HG03139 (cell line): ENCODE data around the gene EPS8.
"Not testable (repeated sequence)": the region's sequence is repeated elsewhere in the genome, so short reads cannot be mapped to it uniquely, and the experiment has no call there.

Experiments used
- ATAC-seq: cut with Tn5 transposase; IDR thresholded peaks from one replicate; pipeline ENCODE4 v1.9.1; 2021; ENCODE audit not compliant: unreplicated experiment

EPS8 gene

DNA sequence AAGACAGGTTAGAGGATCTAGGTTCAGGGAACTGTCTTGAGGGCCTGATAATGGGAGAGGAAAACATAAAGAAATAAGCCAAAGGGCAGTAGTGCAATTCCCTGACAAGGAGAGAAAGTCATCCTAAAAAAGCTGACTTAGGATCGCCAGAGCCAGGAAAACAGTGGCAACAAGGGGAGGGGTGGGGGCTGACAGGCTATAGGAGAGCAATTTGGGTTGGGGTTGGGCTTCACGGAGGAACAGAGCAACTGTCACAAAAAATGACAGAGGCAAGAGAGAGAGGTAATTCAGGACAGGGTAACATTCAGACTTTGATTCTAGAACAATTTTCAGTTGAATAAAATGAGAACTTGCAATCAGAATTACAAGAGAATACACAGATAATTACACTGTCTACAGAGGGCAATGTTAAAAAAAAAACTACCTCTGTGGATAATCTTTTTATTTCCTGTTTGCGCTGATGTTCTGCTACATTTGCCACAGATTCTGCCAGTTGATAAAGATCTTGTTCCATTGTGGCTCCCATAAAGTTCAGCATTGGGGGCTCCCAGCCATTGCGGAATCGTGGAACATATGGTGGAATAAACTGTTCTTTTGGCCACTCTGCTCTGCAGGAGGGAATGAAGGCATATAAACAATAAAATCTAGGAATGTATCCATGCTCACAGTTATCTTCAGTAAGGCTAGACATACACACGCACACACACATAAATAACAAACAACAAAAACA is 138.6 kb downstream of the EPS8 start:
- ATAC-seq, result no peak

DNA sequence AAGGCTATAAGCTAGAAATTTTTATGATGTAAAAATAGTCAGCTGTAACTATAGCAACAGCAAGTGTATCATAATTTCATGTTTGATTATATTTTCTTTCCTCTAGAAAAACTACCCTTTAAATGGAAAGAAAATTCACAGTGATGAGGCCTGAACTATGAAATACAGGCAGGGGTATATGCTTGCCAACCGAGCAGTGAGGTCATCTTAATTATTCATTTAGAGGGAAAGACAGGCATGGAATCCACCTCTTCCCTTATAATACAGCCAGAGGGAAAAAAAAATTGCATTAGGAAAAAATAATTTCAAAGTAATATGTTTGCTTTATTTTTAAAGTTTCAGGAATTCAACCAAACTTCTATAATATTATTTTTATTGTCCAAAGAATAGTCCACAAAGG is 139.8 kb downstream of the EPS8 start:
- ATAC-seq, result no peak

DNA sequence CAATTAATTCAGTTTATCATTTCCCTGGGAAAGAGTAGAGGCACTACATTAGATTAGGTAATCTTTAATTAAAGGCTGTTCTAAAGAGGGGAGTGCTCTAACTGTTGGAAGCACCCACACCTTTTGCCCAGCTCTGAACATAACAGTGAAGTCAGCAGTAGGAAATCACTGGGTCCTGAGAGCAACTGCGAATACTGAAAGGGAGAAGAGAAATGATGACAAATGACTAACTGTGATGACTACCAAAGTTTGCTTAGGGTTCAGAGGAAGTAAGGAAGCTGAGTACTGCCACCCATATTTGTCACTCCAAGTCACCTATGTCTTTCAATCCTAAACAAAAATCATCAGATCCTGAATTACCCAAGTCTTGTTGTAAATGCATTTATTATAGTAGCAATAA is 140.6 kb downstream of the EPS8 start:
- no peak for ATAC-seq

DNA sequence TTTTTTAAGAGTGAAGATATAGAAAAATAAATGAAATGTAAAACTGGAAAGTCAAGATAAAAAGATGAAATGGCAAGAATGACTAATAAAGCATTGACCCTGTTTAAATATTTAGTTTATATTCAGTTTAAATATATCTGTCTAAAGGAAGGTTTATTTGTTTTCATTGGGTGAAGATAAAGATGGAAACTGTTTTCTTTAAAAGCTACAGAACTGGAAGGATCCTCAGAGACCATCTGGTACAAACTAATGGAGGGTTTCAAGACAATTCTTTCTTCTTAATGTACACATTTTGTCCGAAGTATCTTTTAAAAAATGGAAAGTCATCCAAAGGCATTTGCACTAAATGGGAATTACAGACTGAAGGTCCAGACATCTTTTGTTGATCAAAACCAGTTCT is 142.6 kb downstream of the EPS8 start:
- ATAC-seq, result no peak

DNA sequence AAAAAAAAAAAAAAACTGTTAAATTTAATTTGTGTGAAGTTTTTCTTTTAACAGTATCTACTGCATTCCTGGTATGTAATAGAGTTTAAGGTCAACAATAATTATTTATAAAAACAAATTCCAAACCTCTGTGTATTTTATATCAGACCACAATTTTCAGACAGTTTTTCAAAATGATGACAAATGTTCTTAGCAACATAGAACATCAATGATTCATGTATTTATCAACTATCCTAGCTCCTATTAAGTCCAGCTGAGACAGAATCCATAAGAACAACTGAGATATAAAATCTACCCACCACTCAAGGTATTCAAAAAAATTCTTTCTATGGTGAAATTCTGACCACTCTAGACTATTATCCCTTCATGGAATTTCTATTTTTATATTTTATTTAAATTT is 144.5 kb downstream of the EPS8 start:
- ATAC-seq, result no peak

DNA sequence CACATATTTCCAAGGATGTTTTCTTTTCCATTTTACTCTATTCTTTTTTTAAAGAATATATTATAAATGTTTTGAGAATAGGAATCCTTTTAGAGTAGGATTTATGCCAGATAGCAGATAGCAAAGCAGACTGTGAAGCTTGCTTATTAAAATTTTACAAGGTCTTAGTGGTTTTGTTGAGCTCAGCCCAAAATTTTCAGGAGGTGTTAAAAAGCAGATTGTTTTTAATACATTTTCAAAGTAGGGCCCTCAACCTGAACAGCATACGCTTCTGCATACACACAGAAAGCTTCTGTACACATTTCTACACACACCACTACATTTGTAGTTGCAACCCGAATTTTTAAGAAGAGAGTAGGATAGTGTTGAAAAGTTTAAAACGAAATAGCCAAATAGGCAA is 151.0 kb downstream of the EPS8 start:
- no peak for ATAC-seq

DNA sequence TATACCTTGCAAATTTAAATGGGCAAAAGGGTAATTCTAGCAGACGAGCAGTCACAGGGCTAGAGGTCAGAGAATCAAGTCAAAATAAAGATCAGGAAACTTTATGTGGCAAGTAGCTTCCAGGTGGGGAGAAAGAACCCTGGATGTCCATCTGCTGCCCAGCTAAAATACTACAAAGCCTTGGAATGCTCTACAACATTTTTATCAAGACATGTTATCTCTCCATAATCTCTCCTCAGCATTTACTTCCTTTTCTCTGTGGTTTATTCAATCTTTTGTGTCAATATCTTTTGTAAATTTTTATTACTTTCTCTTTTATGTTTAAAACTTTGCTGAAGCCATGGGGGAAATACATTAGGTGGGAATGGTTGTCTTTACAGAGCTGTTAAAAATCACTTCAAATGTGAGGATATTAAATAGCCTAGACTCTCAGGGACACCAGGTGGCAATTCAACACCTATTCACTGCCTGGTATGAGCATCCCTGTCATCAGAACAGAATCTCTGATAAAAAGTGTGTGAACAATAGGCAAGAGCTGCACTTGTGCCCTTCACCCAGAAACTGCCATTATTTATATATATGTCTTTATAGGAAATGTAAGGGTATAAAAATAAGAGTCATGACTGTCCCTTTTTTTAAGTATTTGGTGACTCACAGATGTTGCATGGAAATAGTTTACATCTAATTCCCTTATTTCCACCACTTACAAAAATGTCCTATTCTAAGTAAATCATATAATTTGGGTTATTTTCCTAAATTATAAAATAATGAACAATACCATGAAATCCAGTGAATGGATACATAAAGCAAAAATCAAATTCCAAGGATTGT is 152.9 kb downstream of the EPS8 start:
- no peak for ATAC-seq

DNA sequence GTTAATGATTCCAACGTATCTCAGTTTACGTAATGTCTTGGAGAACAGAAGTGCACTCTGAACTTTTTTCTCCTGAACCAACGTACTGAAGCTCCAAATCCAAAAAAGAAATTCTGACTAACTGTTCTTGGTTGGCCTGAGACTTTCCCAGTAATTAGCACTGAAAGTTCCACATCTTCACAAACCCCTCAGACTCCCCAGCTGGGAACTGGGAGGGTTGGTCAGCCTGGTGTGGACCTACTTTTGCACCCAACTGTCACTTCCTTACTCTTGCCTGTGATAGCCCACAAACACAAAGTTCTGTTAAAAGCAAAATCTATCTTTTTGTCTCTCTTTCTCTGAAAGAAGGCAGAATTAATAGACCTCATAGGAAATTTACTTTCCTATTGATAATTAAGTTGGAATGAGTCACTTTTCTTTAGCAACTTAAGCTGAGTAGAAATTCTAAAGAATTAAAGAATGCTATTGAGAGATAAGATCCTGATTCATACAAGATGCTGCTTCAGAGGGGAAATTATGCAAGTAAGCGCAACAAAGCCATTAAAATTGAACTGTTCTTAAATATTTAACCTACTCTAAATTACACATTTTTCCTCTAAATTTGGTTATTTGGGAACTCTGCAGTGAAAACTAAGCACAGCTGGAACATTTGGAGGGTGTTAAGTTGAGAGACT is 155.0 kb downstream of the EPS8 start:
- ATAC-seq, result no peak

DNA sequence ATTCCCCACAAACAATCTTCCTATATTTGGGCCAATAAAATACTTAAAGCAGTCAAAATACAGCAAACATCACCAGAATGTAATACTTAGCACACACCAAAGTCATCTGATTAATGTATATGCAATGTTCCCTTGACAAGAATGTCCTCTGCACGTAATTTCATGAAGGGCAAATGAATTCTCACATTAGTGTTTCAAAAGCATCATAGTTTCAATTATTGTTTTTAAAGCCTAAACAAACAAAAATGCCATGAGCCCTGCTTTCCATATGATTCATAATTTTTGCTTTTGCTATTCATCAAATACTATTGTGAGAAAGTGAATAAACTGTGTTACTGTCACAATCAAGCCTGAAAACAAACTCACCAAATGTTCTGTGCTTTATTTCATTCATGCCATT is 156.0 kb downstream of the EPS8 start:
- no peak for ATAC-seq

DNA sequence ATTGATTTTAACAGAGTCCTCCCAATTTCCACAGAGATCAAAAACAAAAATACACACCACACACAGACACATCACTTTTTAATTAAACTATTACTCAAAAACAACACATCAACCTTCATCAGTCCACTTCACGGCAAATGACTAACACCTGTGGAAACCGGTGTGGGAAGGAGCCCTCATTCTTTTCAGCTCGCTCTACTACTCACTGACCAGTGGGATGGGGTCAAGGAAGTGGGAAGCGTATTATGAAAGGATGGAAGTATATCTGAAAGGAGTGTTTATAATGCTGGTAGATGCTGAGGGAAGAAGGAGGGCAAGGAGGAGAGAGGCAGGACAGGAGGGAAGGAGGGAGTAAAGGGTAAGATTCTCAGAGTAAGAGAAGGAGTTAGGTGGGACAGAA is 156.5 kb downstream of the EPS8 start:
- ATAC-seq, result no peak

DNA sequence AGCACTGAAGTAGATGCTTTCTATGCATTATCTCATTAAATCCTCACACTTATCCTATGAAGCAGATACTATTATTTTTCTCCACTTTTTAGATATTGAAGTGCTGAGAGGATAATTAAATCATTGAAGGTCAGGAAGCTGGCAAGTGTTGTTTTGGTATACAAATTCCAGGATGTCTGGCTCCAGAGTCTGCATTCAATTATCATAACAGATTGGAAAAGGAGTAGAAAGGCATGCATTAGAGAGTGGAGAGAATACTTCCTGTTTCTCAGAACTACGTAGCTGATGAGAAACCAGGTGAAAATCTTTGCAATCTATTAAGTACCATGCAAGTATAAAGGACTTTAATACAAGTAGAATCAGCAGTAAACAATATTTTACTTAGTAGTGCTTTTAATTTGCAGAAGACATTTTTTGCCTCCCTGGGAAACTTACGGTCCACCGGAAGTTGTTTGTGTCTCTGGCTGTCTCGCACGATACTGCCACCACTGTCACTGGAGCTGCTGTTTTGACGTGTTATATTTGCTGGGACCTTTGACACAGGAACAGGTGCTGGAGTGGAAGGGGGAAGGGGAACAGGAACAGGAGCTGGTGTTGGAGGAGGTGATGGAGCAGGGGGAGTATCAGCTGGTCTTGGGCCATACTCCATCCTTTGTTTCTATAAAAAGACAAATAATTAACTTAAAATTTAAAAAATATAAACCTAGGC is 158.0 kb downstream of the EPS8 start:
- ATAC-seq, result no peak

DNA sequence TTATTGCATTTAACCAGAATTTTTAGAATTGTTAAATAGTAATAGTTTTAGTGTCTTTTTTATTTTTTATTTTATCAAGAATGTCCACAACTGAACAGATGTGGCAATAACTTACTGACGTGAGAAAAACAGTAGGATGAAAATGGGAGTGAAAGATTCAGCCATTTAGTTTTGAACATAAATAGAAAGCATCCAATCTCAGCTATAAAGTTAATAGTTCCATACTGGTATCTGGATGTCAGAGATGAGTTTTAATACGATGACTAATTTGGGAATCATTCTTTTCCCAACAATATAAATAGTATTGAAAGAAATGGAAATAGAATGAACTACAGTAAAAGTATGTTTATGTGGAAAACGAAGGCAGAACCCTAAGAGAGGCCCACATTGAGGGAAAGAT is 159.4 kb downstream of the EPS8 start:
- ATAC-seq, result no peak

DNA sequence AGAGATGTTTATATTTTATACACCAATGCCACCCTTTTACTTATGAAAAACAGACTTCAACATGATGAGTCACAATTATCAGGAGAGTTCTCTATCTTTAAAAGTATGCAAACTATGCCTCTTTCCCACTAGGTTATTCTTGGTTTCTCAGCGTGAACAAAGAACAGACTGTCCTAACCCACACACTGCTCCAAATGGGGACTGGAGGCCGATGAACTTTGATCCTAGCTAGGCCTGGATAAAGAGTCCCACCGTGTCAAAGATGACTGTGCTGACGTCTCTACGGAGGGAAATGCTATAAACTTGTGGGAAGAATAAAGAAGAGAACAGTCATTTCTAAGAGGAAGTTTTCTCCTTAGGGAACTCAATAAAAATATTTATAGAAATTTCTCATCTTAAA is 160.1 kb downstream of the EPS8 start:
- no peak for ATAC-seq

DNA sequence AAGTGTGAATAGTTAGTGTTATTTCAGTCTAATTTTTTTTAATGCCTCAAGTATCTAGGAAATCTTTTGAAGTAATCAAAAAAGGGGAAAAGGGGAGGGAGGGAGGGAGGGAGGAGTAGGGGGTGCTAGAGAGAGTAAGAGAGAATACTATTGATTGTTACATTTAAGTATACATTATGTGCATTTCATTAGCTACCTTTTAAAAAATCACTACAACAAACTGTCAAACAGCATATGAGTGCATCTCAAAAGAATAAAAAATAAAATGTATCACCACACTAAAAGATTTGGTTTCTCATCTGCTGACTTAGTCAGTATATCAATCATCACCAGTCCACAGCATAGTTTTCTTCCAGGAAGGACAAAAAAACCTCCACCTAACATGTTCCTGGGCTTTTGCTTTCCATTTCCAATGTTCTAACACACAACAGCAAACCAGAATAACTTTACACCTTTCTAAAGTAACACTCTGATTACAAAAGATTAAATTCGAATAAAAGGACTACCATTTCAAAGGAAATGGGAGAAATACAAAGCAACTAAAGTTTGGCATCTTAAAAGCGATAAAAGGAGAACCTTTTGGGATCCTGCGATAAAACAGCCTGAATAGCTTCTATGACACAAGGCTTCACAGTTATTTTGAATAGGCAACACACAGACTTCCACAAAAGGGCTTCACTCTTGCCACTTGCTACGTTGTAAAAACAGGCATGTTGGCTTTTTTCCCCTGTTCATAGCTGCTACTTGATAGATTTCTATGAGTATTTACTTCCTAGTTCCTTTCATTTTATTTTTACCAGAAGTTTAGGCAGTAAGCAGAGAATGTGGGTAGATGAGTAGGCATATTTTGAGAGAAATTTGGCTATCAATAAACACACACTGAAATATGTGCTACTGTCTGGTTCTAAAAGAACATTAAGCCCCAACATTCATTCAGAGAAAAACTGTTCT is 160.9 kb downstream of the EPS8 start:
- ATAC-seq, result no peak

DNA sequence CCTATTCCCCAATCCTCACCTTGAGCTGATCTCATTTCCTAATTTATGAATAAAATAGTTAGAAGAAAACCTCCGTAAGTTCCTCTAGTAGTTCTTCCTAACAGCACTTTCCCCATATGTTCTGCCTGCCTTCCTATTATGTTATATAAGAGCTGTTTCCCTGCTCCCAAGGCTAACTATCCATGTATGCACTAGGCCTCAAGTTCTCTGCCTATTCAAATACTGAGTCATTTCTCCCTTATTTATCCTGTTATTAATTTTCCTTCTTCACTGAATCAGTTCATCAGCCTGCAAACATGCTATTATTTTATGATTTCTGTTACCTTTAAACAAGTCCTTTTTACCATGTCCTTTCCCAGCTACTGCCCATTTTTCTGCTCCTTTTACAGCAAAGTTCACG is 164.1 kb downstream of the EPS8 start:
- no peak for ATAC-seq

DNA sequence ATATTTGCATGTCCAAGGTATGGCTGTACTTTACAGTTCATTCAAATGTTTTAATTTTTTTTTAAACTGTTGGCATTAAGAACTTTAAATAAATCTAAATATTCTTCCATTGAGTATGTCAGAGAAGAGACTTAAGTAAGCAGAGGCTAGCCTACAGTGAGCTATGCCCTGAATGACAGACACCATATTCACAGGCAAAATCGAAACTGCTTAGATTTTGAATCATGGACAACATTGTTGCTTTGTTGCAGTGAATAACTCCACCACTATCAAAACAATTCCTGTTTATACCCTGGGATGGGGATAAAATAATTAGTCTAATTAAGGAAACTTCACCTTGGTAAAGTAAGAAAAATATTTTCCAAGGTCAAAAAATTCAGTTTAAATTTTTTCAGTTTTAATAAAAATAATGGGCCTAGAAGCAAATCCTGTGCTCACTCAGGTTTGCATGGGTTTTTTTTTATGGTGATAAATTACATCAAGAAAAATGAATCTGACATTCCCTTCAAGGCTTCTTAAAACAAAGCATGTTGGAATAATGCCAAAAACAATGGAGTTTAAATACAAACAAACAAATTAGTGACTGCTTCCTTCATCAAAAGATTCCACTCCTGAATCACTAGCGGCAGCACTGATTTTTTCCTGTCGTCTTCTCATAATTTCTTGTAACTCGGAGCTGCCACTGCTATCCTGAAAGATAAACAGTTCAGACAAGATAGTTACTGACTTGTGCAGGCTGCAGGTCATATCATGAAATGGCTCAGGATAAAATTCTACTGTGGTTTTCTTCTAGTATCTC is 168.2 kb downstream of the EPS8 start:
- ATAC-seq, result no peak

DNA sequence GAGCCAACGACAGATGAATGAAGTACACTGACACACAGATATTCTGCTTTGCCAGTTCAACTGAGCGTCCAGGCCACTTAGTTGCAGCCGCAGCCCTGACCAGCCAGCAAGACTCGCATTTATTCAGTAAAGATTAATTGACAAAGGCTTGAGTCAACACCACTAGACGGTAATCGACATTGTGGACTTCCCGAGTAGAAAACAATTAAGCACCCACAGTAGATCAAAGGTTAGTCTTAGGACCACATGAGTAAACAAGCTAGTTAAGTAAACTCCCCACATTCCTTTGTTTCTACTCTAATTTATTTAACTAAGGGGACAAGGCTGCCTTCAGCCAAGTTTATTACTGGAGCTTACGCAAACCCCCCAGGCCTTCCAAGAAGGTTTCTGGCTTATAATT is 172.7 kb downstream of the EPS8 start:
- not testable (repeated sequence) for ATAC-seq

DNA sequence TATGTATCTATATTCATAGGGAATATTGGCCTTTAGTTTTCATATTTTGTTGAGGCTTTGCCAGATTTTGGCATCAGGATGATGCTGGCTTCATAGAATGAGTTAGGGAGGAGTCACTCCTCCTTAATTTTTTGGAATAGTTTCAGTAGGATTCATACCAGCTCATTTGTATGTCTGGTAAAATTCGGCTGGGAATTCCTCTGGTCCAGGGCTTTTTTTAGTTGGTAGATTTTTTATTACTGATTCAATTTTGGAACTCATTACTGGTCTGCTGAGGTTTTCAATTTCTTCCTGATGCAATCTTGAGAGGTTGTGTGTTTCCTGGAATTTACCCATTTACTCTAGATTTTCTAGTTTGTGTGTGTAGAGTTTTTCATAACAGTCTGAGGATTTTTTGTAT is 175.2 kb downstream of the EPS8 start:
- no peak for ATAC-seq

DNA sequence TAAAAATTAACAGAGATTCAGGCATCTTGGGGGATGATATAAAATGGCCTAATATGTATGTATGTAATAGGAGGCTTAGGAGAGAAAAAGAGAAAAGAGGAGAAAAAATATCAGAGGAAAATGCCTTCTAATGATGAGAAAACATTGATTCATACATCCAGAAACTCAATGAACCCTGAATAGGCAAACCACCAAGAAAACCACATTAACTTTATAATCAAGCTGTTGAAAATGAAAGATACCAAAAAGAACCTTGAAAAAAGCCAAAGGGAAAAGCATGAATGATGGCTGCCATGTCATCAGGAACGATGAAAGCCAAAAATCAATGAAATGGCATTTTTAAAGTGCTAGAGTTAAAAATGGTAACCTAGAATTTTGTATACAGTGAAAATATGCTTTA is 180.2 kb downstream of the EPS8 start:
- ATAC-seq, result no peak

DNA sequence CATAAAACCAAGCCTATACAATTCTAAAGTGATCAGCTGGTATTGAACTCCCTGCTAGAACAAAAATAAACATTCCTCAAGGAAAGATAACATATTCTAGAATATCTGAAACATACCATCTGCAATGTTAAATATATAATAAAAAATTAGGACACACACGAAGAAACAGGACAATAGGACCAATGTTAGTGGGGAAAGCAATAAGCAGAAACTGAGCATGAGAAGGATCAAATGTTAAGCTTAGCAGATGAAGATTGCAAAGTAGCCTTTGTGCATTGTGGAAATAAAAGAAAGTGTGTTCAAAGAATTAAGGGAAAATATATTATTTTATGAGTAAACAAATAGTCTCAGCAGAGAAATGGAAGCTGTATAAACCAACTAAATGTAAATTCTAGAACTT is 180.8 kb downstream of the EPS8 start:
- no peak for ATAC-seq
